HepG2 (cell line): Measurements from ENCODE around the gene NECTIN2. TPM values are rescaled to one million over a fixed set of nuclear protein-coding genes. Genes with fewer than 3 reads are reported as not detected.

Experiments used
- EED ChIP-seq: sonication (generic); formaldehyde crosslinking; IDR thresholded peaks from 2 replicates; pipeline ENCODE4 v1.5.0; 2020; ENCODE audit warnings: mild to moderate bottlenecking, missing genetic modification reagents
- HNRNPH1 ChIP-seq: fragments of 200-400 bp; formaldehyde crosslinking; optimal IDR thresholded peaks from 2 replicates; pipeline ENCODE3; 2017; ENCODE audit warnings: mild to moderate bottlenecking, low read depth, low read length
- PRDM4 ChIP-seq: sonication (generic); formaldehyde crosslinking; IDR thresholded peaks from 2 replicates; pipeline ENCODE4 v1.9.0; 2021; ENCODE audit warnings: missing genetic modification reagents, borderline replicate concordance
- SKIL ChIP-seq: sonication (generic); formaldehyde crosslinking; IDR thresholded peaks from 2 replicates; pipeline ENCODE4 v1.8.0; 2022; ENCODE audit warnings: missing genetic modification reagents, mild to moderate bottlenecking, moderate library complexity, borderline replicate concordance
- SNAI1 ChIP-seq: sonication (generic); formaldehyde crosslinking; IDR thresholded peaks from 2 replicates; pipeline ENCODE4 v1.5.0; 2020; ENCODE audit warnings: mild to moderate bottlenecking, missing genetic modification reagents, borderline replicate concordance
- TIGD3 ChIP-seq: sonication (generic); formaldehyde crosslinking; IDR thresholded peaks from 2 replicates; pipeline ENCODE4 v1.5.1; 2020; ENCODE audit warnings: mild to moderate bottlenecking, missing genetic modification reagents, borderline replicate concordance
- TP53 ChIP-seq: sonication (generic); formaldehyde crosslinking; conservative IDR thresholded peaks from 2 replicates; pipeline ENCODE4 v1.4.0; 2020; ENCODE audit warnings: missing genetic modification reagents
- ZBTB3 ChIP-seq: sonication (generic); formaldehyde crosslinking; IDR thresholded peaks from 2 replicates; pipeline ENCODE4 v1.4.0; 2020; ENCODE audit warnings: low read depth, mild to moderate bottlenecking, moderate library complexity, missing genetic modification reagents, borderline replicate concordance
- ZNF160 ChIP-seq: sonication (generic); formaldehyde crosslinking; IDR thresholded peaks from 2 replicates; pipeline ENCODE4 v1.8.0; 2022; ENCODE audit warnings: mild to moderate bottlenecking, inconsistent platforms, missing genetic modification reagents
- ZNF451 ChIP-seq: sonication (generic); formaldehyde crosslinking; IDR thresholded peaks from 2 replicates; pipeline ENCODE4 v1.5.0; 2020; ENCODE audit warnings: mild to moderate bottlenecking, missing genetic modification reagents
- ZNF530 ChIP-seq: sonication (generic); formaldehyde crosslinking; IDR thresholded peaks from 2 replicates; pipeline ENCODE4 v1.5.0; 2020; ENCODE audit warnings: low read depth, mild to moderate bottlenecking, missing genetic modification reagents
- ZNF563 ChIP-seq: sonication (generic); formaldehyde crosslinking; IDR thresholded peaks from 2 replicates; pipeline ENCODE4 v1.8.0; 2022; ENCODE audit warnings: mild to moderate bottlenecking, moderate library complexity, missing genetic modification reagents
- ZNF605 ChIP-seq: sonication (generic); formaldehyde crosslinking; IDR thresholded peaks from 2 replicates; pipeline ENCODE4 v1.8.0; 2022; ENCODE audit warnings: mild to moderate bottlenecking, missing genetic modification reagents
- ZNF703 ChIP-seq: sonication (generic); formaldehyde crosslinking; IDR thresholded peaks from 2 replicates; pipeline ENCODE4 v1.5.1; 2020; ENCODE audit warnings: missing genetic modification reagents, mild to moderate bottlenecking, moderate library complexity, borderline replicate concordance
- ZNF841 ChIP-seq: sonication (generic); formaldehyde crosslinking; IDR thresholded peaks from 2 replicates; pipeline ENCODE4 v1.8.1; 2023; ENCODE audit warnings: missing genetic modification reagents, borderline replicate concordance
- polyA plus RNA-seq, 8 experiments: library from polyadenylated mRNA; depleted of rRNA in 3 of 8; stranded (reverse) in 7 of 8; unstranded in 1 of 8; fragments of >200 nt; fragmentation: Illumina TruSeq in 4 of 8; extraction: Trizol in 4 of 8; gene quantifications; 2 replicates each; pipeline versions ENCODE4 v1.2.1 to v1.2.3, GENCODE V29; 2011 to 2016; ENCODE audit warnings: low read depth in 4 of 8, missing spikeins in 1 of 8, mixed read lengths in 1 of 8; ENCODE audit not compliant: insufficient read depth in 1 of 8
- total RNA-seq, 5 experiments: library from RNA; depleted of rRNA; stranded (reverse); fragments of >200 nt; fragmentation: Illumina TruSeq; extraction: Trizol; gene quantifications; 2 replicates each; pipeline ENCODE4 v1.2.3, GENCODE V29; 2016; ENCODE audit warnings: low read depth in 1 of 5
- TF ChIP-seq, protein P1 (sequence below): sonication (generic); formaldehyde crosslinking; IDR thresholded peaks from 2 replicates; pipeline ENCODE4 v1.4.0; 2020; ENCODE audit warnings: missing genetic modification reagents, borderline replicate concordance
- TF ChIP-seq, protein P2 (sequence below): sonication (generic); formaldehyde crosslinking; IDR thresholded peaks from 2 replicates; pipeline ENCODE4 v1.4.0; 2020; ENCODE audit warnings: missing genetic modification reagents, mild to moderate bottlenecking, borderline replicate concordance

The NECTIN2 gene
- total and polyA plus RNA-seq, 2 of the 13 experiments (the other 11 are each of a cell fraction or from before 2014, with no cell fraction given), result 75.4 to 114 TPM

- TF ChIP-seq PRDM4 (CRISPR knock-in tag) (no peak), SNAI1 (CRISPR knock-in tag) (no peak), EED (no peak), ZBTB3 (no peak), ZNF841 (CRISPR knock-in tag) (no peak), SKIL (CRISPR knock-in tag) (peak; percentile 62; the same call in 1 of the 2 replicates), TIGD3 (CRISPR knock-in tag) (no peak), ZNF451 (CRISPR knock-in tag) (no peak; the same call in 1 of the 2 replicates), ZNF605 (CRISPR knock-in tag) (0 out of 2 replicates have a peak, but pooled peaks have one; percentile 45), HNRNPH1 (no peak), ZNF530 (no peak), ZNF563 (CRISPR knock-in tag) (no peak; the same call in 1 of the 2 replicates), ZNF160 (CRISPR knock-in tag) (no peak), ZNF703 (CRISPR knock-in tag) (no peak), TP53 (CRISPR knock-in tag) (no peak)
- TF ChIP-seq, protein P1, sequence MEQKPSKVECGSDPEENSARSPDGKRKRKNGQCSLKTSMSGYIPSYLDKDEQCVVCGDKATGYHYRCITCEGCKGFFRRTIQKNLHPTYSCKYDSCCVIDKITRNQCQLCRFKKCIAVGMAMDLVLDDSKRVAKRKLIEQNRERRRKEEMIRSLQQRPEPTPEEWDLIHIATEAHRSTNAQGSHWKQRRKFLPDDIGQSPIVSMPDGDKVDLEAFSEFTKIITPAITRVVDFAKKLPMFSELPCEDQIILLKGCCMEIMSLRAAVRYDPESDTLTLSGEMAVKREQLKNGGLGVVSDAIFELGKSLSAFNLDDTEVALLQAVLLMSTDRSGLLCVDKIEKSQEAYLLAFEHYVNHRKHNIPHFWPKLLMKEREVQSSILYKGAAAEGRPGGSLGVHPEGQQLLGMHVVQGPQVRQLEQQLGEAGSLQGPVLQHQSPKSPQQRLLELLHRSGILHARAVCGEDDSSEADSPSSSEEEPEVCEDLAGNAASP (CRISPR knock-in tag), result no peak
- TF ChIP-seq, protein P2, sequence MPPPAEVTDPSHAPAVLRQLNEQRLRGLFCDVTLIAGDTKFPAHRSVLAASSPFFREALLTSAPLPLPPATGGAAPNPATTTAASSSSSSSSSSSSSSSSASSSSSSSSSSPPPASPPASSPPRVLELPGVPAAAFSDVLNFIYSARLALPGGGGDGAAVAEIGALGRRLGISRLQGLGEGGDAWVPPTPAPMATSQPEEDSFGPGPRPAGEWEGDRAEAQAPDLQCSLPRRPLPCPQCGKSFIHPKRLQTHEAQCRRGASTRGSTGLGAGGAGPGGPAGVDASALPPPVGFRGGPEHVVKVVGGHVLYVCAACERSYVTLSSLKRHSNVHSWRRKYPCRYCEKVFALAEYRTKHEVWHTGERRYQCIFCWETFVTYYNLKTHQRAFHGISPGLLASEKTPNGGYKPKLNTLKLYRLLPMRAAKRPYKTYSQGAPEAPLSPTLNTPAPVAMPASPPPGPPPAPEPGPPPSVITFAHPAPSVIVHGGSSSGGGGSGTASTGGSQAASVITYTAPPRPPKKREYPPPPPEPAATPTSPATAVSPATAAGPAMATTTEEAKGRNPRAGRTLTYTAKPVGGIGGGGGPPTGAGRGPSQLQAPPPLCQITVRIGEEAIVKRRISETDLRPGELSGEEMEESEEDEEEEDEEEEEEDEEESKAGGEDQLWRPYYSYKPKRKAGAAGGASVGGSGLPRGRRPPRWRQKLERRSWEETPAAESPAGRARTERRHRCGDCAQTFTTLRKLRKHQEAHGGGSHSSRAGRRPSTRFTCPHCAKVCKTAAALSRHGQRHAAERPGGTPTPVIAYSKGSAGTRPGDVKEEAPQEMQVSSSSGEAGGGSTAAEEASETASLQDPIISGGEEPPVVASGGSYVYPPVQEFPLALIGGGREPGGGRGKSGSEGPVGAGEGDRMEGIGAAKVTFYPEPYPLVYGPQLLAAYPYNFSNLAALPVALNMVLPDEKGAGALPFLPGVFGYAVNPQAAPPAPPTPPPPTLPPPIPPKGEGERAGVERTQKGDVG (CRISPR knock-in tag), result no peak
These were observed at the start of gene NECTIN2 (continued) for GRCh38 chr19:44845612-44846454.
